CD4-positive, alpha-beta T cell treated with Interleukin-17A for 4 hours (primary cell): Measurements from ENCODE around the gene TM2D1.
A peak's percentile ranks its signal among the peaks of the same experiment; 100 is the strongest.
"Not testable (repeated sequence)": the region's sequence is repeated elsewhere in the genome, so short reads cannot be mapped to it uniquely, and the experiment has no call there.

Experiments
- DNase-seq: peaks from one replicate; pipeline ENCODE4 v3.0.0-alpha.2; 2020; ENCODE audit warnings: mixed read lengths

TM2D1 gene

DNA sequence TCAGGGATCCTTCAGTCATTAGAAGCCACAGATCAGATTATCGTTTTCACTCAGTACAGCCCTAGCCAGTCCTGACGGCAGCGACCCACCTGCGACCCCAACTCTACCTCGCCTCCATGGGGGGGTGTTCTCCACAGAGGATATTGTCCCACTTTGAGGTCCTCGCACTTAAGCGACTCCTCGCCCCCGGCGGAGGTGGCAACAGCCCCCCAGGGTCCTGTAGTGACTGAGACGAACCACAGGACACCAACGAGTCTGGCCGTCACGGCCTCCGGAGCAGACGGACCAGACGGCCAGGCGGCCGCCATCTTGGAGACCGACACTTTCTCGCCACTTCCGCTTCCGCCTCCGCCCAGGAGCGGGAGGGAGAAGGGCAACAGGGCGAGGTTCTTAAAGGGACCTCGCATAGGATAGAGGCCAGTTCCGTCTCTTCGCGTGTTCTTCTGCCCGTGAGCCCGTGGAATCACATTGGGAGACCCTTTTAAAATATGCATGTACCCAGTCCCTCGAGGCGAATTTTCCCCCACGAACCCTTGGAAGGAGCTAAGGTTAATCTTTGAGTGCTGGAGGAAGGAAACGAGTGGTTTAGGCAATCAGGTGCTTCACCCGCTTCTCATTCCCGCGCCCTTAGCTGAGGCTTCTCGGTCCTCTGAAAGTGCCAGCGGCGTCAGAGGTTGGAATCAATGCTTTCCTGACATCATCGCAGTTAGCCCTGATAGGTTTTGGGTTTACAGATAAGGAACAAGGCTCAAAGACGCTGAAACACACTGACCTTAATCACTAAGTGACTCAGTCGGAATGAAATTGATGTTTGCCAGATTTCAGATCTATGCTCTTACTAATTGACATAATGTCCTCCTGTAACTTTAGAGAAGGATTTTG lies at the start of gene TM2D1:
TSS of gene TM2D1 (minus strand) at position 329 of the 882 bp plus-strand sequence. CDS start at position 308, 21 bp downstream.
- peak; percentile 86 for DNase-seq

DNA sequence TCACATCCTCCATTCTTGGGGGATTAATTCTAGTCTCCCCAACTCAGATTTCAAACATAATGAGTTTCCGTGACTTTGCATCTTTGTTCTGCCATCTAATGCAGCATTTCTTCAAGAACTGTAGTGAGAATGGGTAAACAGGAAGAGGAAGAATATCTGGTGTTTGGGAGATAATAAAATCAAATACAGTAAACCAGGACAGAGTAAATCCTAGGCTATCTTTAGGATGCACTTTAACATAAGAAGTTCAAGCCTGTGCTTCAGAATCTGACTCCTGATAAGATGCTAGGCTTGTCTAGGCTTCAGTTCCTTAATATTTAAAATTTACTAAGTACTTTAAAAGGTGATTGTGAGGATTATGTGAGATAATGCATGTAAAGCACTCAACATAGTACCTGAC lies 45.2 kb upstream of the TM2D1 start:
- no peak for DNase-seq

DNA sequence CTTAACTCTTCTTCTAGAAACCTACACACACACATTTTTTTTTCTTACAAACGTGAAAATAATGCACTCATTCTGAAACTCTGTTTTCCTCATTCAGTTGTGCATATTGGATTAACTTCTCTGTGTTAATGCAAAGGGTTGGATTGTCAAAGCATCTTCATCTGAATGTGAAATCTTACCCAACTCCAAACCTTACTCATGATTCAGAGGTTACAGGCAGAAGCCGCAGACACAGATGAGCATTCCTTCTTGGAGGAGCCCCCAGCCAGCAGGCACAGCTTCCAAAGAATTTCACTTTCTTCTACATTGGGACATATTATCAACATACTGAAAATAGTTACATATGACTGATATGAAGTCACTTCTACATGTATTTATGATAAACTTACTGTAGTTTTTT lies 33.0 kb upstream of the TM2D1 start:
- DNase-seq = no peak

DNA sequence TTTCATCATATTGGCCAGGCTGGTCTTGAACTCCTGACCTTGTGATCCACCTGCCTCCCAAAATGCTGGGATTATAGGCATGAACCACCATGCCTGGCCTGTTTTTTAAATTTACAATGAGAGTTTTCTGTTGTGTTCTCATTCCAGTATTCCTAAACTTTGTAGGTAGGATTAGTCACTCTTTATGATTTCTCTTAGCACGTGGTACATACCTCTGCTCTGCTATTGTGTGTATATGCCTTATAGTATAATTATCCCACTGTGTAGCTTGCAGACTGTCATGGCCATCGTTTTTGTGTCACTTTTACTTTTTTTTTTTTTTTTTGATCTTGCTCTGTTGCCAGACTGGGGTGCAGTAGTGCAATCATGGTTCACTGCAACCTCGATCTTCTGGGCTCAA lies 31.8 kb upstream of the TM2D1 start:
- DNase-seq = no peak

DNA sequence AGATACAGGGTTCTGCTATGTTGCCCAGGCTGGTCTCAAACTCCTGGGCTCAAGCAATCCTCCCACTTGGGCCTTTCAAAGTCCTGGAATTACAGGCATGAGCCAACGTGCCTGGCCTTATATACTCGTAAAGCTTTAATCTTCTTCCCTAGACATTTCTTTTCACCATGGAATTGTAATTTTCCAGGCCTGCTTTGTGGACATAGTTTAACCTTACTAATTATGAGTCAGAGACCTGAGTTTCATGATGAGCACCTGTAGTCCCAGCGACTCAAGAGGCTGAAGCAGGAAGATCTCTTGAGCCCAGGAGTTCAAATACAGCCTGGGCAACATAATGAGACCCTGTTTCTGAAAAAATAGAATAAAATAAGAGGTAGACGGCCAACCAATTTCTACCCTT lies 29.6 kb upstream of the TM2D1 start:
- no peak for DNase-seq

DNA sequence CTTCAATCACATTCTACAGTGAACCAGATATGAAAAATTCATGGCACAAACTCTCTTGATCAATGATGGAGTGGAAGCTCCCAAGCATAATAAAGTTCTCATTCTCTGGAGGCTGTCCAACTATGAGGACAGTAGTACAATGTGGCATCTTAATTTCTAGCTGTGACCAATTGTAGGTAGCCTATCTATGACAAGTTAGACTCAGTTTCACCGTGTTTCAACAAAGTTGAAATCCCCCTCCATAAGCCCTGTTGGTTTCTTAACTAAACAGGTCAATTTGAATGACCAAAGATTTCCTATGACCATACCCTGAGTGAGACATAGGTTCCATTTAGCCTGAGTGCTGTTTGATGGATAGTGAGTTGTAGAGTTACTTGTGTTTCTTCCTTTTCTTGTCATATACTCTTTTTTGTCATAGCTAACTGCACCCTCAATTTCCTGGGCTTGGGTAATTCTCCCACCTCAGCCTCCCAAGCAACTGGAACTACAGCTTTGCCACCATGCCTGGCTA lies 29.1 kb upstream of the TM2D1 start:
- no peak for DNase-seq

DNA sequence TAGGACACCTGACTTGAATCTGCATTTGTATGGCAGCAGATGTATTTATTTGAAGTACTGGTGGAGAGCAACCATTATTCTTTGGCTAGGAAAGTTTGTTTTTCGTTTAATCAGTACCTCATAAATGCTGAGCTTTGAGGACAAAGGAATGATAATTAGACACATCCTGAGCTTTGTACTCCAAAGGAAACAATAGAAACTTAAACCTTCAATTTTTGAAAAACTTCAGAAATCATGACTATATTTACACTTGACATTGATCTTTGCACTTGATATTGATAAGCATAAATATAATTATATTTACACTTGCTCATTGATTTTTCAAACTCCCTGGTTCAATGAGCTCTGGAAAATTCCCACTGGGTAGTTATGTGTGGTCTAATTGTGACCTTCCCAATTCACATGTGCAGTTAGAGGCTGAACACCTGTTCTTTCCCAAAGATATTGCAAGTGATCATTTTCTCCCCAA lies 28.0 kb upstream of the TM2D1 start:
- no peak for DNase-seq

DNA sequence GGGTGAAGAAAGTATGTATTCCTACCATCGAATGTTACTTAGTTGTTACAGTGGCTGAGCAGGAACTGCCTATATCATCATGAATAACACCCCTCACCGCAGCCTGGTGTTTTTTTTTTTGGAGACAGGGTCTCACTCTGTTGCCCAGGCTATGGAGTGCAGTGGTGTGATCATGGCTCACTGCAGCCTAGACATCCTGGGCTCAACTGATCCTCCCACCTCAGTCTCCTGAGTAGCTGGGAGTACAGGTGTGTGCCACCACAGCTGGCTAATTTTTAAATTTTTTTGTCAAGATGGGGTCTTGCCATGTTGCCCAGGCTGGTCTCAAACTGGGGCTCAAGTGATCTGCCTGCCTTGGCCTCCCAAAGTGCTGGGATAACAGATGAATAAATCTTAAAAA lies 24.6 kb upstream of the TM2D1 start:
- DNase-seq = no peak

DNA sequence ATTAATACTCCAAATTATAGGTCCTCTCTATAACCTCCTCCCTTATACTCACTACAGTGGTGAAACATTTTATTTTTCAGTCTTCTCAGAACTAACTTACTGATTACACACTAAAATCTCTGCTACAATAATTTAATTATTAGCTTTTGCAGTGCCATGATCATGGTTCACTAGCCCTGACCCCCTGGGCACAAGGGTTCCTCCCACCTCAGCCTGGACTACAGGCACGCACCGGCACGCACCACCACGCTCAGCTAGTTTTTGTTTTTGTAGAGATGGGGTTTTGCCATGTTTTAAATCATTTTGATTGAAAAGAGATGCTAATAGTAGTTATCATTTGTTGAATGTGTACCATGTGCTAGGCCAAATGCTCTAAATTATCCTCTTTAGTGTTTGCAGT lies 23.6 kb upstream of the TM2D1 start:
- DNase-seq = no peak

DNA sequence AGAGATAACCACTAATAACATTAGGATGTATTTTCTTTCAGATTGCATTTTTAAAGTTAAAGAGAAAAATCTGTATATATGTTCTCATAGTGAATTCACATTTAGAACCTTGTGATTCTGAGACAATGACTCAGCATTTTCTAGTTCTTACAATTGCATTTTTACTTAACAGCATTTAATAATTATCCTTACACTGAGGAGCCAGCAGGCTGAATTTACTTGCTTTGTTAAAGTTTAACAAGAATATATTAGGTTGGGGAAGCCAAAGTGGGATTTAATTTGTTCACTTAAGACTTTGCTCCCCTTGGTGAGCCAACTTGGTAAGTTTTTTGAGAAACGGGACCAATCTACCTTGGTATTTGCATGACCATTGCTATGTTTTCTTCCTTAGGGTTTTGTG lies 21.9 kb upstream of the TM2D1 start:
- DNase-seq = no peak

DNA sequence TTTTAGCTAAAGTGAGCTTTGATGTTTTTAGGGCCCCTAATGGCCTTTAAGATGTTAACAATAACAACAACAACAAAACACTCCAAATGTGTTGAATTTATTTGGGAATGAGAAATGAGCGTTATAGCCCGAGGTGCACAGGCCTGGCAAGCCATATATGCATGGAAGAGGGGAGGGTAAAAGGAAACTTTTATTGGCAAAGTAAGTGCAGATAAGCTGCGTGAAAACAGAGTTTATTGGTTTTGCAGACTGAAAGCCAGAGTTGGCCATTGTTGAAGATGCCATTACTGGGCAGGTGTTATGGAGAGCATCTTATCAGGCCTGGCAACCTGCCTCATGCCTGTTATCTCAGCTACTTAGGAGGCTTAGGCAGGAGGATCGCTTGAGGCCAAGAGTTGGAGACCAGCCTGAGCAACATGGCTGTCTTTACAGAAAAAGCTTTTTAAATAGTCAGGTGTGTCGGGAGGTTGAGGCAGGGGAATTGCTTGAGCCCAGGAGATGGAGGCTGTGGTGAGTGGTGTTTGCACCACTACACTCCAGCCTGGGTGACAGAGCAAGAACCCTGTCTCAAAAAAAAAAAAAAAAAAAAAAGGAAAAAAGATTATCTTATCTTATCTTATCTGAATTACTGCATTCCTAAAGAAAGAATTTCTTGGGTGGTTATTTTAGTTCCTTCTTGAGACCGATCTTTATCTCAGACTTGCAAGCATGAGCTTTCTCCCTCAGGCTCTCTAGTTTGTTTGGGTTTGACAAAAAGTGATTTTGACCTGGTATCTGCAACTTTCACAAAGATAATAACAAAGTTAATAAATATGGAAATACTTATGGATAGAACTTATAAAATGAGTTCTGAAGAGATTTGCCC lies 19.0 kb upstream of the TM2D1 start:
- no peak for DNase-seq

DNA sequence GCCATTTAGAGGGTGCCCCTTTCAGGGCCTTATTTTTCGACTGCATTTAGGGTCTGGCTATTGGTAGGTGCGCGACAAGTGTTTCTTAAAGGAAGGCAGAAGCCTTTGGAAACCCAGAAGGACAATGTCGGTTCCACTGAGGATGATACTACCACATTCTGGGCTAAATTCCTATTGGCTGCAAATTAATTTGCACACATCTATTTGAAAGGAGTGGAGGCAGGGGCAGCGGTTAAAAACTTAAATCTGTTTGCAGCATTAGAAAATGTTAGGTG lies 18.4 kb upstream of the TM2D1 start:
- DNase-seq = no peak

DNA sequence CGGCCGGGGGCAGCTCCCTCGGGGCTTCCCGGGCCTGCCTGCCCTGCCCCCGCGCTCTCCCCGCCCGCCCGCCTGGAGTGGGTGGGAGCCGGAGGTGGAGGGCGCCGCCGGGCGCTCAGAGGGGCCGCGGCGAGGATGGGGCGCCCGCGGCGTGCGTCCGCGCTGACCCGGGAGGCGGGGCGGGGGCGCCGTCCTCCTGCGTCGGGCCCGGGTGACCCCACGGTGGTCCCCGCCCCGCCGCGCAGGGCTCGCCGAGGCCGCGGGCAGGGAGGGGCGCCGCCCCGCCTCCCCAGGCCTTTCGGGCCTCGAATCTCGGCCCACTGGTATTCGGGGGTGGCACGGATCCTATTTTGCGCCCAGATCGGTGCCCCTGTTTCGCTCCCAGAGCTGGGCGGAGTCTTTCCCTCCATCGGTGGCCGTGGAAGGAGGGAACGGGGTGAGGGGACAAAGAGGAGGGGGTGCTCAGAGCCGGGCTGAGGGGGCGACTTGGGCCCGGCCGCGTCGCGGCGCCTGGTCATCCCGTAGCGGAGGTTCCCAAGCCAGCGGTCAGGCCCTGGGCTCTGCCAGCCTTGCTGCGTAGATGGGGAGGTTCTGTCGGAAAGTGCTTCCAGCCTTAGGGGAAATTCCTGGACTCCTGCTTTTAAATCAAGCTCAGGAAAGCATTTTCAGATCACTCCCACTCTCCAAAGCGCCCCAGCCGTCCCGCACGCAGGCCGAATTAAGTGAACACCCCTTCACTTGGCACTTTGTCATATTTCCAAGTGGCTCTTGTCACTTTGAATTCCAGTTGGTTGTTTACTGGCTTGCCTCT lies 17.9 kb upstream of the TM2D1 start:
- no peak for DNase-seq

DNA sequence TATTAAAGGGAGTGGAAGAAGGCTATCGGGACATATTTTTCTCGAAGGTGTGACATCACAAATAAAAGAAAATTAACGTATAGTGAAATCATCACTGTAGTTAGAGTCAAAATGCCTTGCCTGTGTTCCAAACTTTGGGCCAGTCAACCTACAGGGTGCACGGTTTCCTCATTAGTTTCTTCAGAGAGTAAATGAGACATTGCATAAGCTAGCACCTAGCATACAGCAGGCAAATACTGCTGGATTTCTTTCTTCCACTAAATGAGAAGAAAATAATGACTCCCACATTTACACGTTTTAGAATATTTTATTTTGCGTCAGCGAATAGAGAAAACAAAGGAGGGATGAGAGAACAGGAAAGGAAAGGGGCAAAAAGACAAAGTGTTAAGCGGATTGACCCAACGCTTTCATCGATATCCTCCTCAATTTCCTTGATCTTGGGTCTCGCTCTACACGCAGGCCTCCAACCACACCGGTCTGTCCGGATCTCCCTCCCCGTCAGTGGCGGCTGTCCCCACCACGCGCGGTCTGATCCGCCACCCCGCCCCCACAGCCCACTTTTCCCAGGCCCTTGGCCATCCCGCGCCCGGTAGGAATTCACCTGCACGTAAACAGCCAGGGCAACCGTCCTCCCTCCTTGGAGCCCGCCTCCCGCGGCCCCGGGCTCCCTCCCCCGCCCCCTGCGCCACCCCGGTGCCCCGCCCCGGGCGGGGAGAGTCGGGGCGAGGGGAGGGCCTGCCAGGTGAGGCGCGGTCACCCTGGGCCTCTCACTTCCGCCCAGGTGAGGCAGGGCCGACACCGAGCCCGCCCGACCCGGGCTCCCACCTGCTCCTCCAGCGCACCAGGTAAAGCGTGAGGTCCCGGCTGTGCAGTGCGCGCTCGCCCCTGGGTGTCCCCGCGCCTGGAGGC lies 17.0 kb upstream of the TM2D1 start, which contains the start of gene PATJ:
TSS of gene PATJ (plus strand) at position 770 of the 909 bp plus-strand sequence. CDS start 20,413 bp downstream, outside the sequence.
- peak; percentile 77 for DNase-seq

DNA sequence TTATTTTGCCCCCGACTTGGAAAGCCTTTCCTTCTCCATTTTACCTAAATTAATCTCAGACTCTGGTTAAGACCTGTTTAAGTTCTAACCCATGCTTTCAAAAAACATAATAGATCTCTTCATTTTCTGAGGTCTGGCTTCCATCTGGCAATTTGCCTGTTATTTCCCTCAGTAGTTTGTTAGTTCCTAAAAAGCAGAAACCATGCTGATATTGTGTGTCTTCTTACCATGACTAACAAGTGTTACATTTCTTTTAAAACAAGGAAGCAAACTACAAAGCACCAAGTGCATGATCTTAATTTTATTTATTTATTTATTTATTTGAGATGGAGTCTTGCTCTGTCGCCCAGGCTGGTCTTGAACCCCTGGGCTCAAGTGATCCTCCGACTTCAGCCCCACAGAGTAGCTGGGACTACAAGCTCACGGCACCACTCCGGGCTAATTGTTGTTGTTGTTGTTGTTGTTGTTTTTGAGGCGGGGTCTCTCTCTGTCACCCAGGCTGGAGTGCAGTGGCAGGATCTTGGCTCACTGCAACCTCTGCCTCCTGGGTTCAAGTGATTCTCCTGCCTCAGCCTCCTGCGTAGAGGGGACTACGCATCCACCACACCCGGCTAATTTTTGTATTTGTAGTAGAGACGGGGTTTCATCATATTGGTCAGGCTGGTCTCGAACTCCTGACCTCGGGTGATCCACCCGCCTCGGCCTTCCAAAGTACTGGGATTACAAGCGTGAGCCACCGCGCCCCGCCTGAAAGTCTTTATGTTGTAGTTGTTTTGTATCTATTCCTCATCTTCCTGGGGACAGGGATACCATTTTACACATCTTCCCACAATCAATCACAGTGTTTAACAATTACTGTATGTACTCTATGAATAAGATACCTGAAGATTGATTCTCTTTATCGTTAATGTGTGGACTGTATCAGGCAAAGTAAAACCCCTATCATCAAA lies 16.1 kb upstream of the TM2D1 start:
- no peak for DNase-seq

DNA sequence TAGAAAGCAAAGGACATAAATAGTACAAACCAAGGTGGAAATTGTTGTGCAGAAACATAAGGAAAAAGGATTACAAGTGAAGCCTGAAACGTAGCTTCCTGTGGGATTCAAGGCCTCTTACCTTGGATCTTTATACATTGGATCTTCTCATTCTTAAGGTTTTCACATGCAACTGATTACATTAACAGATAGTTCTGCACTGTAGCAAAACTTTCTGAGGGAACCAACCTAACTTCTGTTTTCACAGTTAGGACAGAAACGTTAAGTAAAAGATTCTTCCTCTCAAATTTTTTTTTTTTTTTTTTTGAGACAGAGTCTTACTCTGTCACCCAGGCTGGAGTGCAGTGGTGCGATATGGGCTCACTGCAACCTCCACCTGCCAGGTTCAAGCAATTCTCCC lies 7.8 kb upstream of the TM2D1 start:
- DNase-seq = no peak

DNA sequence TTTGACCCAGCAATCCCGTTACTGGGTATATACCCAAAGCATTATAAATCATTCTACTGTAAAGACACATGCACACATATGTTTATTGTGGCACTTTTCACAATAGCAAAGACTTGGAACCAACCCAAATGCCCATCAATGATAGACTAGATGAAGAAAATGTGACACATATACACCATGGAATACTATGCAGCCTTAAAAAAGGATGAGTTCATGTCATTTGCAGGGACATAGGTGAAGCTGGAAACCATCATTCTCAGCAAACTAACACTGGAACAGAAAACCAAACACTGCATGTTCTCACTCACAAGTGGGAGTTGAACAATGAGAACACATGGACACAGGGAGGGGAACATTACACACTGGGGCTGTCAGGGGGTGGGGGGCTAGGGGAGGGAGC lies 5.7 kb upstream of the TM2D1 start:
- not testable (repeated sequence) for DNase-seq

DNA sequence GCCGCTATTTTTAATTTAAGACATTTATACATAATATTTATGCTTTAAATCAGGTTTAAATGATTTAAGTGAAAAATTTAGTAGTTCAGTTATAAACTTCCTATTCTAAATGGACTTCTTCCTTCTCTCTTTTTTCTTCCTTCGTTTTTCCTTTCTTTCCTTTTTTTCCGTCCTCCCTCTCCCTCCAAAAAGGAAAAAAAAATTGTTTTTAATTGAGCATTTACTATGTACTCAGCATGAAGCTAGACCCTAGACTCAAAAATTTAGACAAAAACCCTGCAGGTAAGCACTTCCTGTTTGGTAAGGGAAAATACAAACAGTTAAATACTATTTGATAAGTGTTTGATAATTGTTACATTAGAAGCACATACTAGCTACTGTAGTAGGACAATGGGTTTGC lies 2.6 kb upstream of the TM2D1 start:
- DNase-seq = no peak

DNA sequence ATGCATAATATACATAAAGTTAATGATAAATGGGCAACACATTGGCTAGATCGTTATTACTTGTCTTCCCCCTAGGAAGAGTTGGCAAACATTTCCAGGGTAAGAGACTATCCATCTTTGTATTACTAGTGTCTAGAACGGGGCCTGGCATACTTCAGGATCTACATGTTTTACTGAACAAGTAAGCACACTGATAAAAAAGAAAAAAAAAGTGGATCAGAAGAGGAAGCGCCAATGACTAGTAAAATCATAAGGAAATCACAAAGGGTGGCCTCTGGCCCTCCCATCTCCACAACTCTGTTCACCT lies 482 bp downstream of the TM2D1 start:
- DNase-seq = no peak

DNA sequence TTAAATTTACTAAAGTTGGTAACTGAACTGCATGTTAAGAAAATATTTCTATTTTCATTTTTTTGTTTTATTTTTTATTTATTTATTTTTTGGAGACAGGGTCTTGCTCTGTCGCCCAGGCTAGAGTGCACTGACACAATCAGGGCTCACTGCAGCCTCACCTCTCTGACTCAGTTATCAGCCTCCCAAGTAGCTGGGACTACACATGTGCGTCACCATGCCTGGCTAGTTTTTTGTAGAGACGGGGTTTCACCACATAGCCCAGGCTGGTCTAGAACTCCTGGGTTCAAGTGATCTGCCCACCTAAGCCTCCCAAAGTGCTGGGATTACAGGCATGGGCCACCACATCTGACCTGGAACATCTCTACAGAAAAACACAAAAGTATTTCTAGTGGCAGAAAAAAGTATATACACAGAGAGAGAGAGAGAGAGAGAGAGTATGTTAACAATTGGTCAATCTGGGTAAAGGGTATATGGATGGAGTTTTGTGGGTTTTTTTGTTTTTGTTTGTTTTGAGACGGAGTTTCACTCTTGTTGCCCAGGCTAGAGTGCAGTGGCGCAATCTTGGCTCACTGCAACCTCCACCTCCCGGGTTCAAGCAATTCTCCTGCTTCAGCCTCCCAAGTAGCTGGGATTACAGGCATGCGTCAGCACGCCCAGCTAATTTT lies 5.8 kb downstream of the TM2D1 start:
- DNase-seq = not testable (repeated sequence)
